GM20431 (cell line): ENCODE measurements around the gene NDUFAF2.

ENCODE experiments used
- in situ Hi-C: fragments of 300-500 bp; cut with MseI, MboI; formaldehyde crosslinking; loops from one replicate; pipeline ENCODE4 v1.15.0; 2020; ENCODE audit warnings: low sequenced_read_pairs; ENCODE audit not compliant: unreplicated experiment

NDUFAF2 gene

DNA sequence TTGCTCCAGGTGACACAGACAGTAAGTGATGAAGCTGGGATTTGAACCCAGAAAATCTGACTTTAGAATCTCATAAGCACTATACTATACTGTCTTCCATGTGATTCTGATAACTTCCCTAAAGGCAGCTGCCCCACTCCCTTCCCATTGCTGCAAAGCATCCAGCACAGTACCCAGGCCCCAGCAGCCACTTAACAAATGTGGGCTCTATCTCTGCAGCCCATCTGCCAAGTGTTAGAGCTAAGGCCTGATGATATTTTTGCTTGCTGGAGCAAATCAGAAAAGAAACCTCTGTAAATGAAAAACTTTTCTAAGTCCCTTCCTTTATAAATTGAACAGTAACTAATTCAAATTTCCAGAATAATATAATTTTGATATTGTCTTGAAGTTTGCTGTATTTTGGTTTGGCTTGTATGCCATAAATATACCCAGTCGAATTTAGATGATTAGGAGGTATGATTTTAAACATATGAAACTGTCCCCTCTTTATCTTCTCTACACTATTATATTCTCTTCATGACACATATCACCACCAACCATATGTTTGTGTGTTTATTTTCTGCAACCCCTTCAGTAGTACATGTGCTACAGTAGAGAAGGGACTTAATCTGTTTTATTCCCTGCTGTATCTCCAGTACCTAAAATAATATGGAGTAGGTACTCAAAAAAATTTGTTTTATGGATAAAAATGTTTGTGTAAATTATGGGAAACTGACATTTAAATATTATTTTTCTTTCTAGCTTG, 153.4 kb downstream of the NDUFAF2 start:
- in situ Hi-C loops, result no loop called here

- in situ Hi-C loops, result no loop called here
Measured at GRCh38 chr5:61100437-61100836, 155.4 kb downstream of the NDUFAF2 start.

DNA sequence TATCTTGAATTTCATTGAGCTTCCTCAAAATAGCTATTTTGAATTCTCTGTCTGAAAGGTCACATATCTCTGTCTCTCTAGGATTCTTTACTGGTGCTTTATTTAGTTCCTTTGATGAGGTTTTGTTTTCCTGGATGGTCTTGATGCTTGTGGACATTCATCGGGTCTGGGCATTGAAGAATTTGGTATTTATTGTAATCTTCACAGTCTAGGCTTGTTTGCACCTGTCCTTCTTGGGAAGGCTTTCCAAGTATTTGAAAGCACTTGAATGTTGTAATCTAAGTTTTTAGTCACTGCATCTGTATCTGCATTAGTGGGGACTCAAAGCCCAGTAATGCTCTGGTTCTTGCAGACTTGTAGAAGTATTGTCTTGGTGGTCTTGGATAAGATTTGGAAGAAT, 169.4 kb downstream of the NDUFAF2 start:
- in situ Hi-C loops, result no loop called here

DNA sequence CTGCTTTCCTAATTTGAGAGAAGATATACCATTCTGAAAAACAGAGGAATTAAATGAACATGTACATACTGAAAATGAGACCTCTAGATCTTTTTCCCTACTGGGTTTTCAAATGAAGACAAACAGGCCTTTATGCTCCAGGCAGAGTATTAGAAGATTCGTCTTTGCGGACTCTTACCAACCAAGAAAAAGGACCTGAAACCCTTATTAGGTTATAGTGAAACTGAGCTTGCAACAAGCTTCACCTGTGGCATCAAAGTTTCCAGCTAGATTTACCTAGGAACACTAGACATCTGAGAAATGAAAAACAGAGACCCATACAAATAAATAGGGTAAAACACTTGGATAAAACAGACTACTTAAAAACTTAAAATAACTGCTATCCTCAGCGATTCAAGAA, 171.0 kb downstream of the NDUFAF2 start:
- in situ Hi-C loops, result no loop called here

DNA sequence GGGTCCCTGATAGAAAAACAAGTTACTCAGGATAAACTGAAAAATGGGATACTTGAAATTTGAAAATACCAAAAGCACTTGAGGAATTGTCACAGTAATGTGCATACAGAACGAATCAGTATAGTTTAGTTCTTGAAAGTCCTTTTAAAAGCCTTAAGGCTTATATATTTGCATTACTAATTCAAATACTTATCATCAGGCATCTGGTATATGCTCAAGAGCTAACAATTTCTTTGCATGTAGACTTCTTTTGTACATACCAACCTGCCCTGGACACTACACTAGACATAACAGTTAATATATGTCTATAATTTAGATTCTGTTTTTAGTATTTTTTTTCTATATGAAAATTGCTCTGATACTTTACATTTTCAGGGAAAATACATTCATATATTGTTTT, 174.1 kb downstream of the NDUFAF2 start:
- in situ Hi-C loops, result no loop called here

- in situ Hi-C loops, result no loop called here
Measured at GRCh38 chr5:61120534-61120933, 175.5 kb downstream of the NDUFAF2 start.

DNA sequence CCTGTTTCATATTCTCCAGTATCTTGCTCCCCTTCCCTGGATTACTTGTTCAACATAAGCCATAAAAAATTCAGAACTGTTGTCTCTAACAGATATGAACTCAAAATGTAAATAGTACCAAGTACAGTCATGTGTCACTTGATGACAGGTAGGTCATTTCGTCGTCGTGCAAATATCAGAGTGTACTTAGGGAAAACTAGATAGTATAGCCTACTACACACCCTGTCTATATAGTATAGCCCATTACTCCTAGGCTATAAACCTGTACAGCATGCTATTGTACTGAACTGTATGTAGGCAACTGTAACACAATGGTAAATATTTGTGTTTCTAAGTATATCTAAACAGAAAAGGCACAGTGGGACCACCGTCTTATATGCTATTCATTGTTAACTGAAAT, 178.1 kb downstream of the NDUFAF2 start:
- in situ Hi-C loops, result no loop called here

GRCh38 chr5:61130289-61130688, 185.3 kb downstream of the NDUFAF2 start:
- in situ Hi-C loops, result no loop called here

GRCh38 chr5:61132559-61132958, 187.6 kb downstream of the NDUFAF2 start:
- in situ Hi-C loops, result no loop called here

DNA sequence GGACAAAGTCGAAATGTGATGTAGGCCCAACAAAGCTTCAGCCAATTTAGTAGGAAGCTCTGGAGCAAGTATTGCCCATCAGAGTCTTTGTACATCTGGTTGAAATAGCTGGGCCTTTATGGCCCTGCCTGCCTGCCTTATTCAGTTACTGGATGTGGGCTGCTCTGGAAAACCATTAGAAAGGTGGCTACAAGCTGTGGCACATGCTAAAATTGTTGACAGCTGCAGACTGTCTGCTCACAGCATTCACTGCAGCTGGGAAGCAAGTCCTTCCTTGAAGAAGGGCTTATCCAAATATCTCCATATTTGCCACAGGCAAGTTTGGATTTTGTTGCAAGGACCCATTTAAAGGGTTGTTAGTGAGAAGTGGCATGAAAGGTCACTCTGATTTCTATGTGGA, 192.8 kb downstream of the NDUFAF2 start:
- in situ Hi-C loops, result no loop called here

GRCh38 chr5:61139094-61139873, 194.3 kb downstream of the NDUFAF2 start:
- in situ Hi-C loops, result no loop called here

GRCh38 chr5:61139931-61140330, 194.9 kb downstream of the NDUFAF2 start:
- in situ Hi-C loops, result no loop called here

- in situ Hi-C loops, result no loop called here
Measured at GRCh38 chr5:61141801-61142200, 196.8 kb downstream of the NDUFAF2 start.

DNA sequence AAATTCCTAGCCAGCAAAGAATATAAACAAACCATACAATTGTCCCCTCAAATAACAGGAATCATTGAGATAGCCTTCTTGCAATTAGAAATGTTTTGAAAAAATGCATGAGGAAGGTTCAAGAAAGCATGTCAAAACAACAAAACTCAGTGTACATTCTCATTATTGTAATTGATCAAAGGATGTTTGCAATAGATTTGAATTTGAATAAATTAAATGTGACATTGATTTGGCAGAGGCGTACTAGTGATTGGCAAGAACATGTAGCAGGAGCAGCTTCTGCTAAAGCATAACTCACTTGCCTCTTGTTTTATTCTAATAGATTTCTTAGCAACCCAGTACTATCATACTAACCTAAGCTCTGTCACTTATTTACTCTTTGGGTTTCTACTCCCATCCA, 197.4 kb downstream of the NDUFAF2 start:
- in situ Hi-C loops, result no loop called here

- in situ Hi-C loops, result no loop called here
Measured at GRCh38 chr5:61142811-61143210, 197.8 kb downstream of the NDUFAF2 start.

DNA sequence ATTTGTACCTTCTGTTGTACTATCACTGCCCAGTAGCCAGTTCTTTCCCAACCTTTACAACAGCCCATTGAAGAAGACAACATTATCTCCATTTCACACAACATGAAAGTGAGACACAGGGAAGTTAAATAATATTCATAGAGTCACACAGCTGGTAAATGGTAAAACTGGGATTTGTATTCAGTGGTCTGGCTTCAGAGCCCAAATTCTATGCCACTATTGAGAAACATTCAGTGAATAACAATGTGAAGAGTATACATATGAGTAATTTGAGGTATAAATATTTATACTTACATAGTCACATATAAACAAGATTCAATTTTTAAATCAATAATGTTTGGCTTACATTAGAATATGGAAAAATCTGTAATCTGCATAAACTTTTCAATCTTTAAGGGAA, 203.5 kb downstream of the NDUFAF2 start:
- in situ Hi-C loops, result no loop called here

DNA sequence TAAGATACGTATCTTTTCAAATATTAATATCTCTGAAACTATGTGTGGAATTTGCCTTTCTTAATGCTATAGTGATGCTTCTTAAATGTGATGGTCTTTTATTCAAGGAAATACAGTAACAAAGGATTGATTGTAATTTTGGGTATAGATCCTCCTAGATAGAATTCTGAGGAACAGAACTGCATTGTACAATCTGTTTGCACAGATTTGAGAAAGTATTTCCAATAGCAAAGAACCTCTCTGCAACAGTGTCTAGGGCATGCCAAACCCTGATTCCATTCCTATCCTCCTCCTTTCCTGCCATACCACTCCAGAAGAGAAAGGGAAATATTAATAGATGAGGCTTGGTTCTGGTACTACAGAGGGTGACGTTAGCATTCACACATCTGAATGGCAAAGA, 206.9 kb downstream of the NDUFAF2 start:
- in situ Hi-C loops, result no loop called here

GRCh38 chr5:61159070-61159469, 214.1 kb downstream of the NDUFAF2 start:
- in situ Hi-C loops, result no loop called here

DNA sequence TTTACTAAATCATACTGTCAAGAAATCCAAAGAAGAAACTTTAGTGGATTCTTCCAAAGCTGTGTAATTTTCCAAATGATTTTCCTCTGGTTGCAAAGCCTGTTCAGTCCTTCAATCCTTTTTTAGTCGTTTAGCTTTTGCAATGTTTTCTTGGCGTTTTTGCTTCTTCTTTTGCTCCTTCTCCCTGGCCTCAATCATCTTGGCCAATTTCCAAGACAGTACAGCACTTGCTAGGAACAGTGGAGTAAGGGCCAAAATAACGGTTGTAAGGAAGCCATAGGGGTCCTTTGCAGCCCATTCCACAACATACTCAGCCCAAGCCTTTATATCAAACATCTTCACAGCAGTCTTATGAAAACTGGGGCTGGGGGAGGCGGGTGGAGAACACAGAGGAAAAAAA, 214.8 kb downstream of the NDUFAF2 start:
- in situ Hi-C loops, result no loop called here

- in situ Hi-C loops, result no loop called here
Measured at GRCh38 chr5:61160497-61160896, 215.5 kb downstream of the NDUFAF2 start.

DNA sequence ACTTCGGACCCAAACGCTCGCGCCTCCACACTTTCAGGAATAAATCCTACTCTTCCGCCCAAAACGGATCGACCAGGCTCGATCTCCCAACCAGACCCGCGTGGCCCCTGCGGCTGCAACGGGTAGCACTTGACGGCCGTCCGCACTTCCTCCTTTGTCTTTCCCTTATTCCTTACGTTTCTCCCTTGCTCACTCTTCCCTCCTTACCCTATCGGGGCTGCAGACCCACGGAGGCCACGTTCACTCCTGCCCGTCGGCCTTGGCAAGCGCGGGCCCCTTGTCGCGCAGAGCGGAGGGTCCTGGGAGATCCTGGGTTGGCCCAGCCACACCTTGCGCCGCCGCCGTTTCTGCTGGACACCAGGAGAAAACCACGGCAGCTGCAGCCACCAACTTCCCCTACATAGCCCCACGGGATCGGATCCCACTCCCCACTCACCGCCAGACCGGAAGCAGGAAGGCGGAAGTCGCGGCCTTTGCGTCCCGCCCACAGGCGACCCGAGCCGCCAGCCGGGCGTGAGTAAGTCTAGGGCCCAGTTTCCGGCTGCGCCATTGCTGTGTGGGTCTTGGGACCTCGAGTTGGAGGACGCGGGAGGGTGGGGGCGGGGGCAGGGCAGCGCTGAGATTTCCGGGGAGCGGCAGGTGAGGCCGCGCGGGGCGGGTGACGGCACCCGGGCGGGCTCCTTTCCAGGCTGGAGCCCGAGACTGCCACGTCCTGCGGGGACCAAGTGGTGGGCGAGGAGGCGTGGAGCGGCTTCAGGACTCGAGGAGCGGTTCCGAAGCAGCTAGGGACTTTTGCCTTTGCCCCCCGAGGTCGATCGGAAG, 217.2 kb downstream of the NDUFAF2 start, which contains the start of gene SMIM15:
SMIM15 (minus strand) TSS at position 459 of the 822 bp plus-strand sequence. CDS start 2,297 bp downstream, outside the sequence.
- in situ Hi-C loops, result no loop called here
